ENCODE measurements around the gene MON2. TPM values are rescaled to one million over a fixed set of nuclear protein-coding genes. Genes with fewer than 3 reads are reported as not detected.
A peak's percentile ranks its signal among the peaks of the same experiment; 100 is the strongest.

The MON2 gene
- total and polyA plus RNA-seq, 10 of the 15 experiments (the other 5 are each of a cell fraction or from before 2014, with no cell fraction given): 5.4 to 34.3 (median 23.4) TPM

DNA sequence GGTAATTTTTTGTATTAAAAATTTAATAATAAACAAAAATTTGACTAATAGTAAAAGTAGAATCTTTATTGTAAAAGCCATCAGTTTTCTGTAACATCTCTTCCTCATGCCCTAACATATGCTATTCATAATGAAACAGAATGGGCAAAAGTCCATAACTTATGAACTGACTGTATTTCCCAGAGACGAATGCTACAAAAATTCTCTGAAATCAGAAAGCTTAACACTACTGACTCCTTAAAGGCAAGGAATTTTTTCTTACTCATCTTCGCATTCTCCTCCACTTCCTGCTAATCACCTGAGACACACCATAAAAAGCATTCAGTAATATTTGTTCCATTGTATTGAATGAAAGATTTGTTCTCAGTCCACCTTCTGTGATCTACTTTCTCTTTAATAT, 17.6 kb downstream of the MON2 start:
- intact Hi-C loops (cut with micrococcal nuclease; ENCODE audit: unreplicated experiment) (no loop called here), in situ Hi-C loops (cut with MboI) (no loop called here)
- ChIA-PET RAD21 (ENCODE audit: unreplicated experiment) (no interaction called here), SMC1A (ENCODE audit: uncharacterized antibody, unreplicated experiment) (interaction anchor here (1.6 kb wide), 1 partner anchor 14 kb away, joined by 3 read pairs; no protein-coding TSS in a partner anchor), CTCF (interaction anchor here (1.1 kb wide), 1 partner anchor 17 kb away, joined by 4 read pairs; no protein-coding TSS in a partner anchor), POLR2A (no interaction called here)
- BruUV-seq (replicated peaks): no TSS peak
- Histone ChIP-seq H3K36me3 (ENCODE audit: control insufficient read depth in 2 of 2, insufficient read depth in 2 of 2, low read length in 1 of 2) (peaks cover 2 to 4% of the 10 kb centered on the region in 2 experiments; a peak in 3 of 4 replicates), H3K9me3 (replicated peaks; ENCODE audit: control insufficient read depth, insufficient read depth, low read length) (no peaks in the 10 kb centered on the region), H3K4me3 (no peak overlapping the region), H3K27ac (ENCODE audit: control insufficient read depth, insufficient read depth) (peak overlapping the region; percentile 34; the same call in 1 of the 2 replicates), H3K79me2 (ENCODE audit: control insufficient read depth, insufficient read depth, low read length) (peaks cover 17% of the 10 kb centered on the region), H3K9ac (ENCODE audit: control insufficient read depth, insufficient read depth, low read length) (no peak overlapping the region), H4K20me1 (ENCODE audit: control insufficient read depth, insufficient read depth) (no peaks in the 10 kb centered on the region), H3K27me3 (replicated peaks in 1 of 2; ENCODE audit: control insufficient read depth in 2 of 2, insufficient read depth in 2 of 2, low read length in 1 of 2) (no peaks in the 10 kb centered on the region), H3K4me1 (ENCODE audit: control insufficient read depth, insufficient read depth, low read length) (no peaks in the 10 kb centered on the region; the same call in 1 of the 2 replicates), H3K4me2 (ENCODE audit: control insufficient read depth, insufficient read depth) (peak overlapping the region; percentile 21; the same call in 1 of the 2 replicates), H2AFZ (ENCODE audit: control insufficient read depth, low read depth, low read length) (no peak overlapping the region)
- 45% methylated on average over 2 of the region's 2 CpGs for WGBS (ENCODE audit: insufficient coverage, insufficient replicate concordance, low lambda C conversion rate, missing lambda C conversion rate)
- FAIRE-seq (no peak), DNase-seq (ENCODE audit: low read depth, low spot score) (no peak), ATAC-seq (peak; percentile 53)
- TF ChIP-seq JUNB (IDR thresholded peaks at IDR 0.05) (peak; percentile 74), SMAD5 (IDR thresholded peaks at IDR 0.05; ENCODE audit: low read depth) (no peak), RAD21 (IDR thresholded peaks at IDR 0.05; ENCODE audit: insufficient read depth, low read depth, low read length) (no peak), ZNF384 (IDR thresholded peaks at IDR 0.05; ENCODE audit: borderline replicate concordance, low read depth, low read length) (no peak)
- TF ChIP-seq, protein P1, sequence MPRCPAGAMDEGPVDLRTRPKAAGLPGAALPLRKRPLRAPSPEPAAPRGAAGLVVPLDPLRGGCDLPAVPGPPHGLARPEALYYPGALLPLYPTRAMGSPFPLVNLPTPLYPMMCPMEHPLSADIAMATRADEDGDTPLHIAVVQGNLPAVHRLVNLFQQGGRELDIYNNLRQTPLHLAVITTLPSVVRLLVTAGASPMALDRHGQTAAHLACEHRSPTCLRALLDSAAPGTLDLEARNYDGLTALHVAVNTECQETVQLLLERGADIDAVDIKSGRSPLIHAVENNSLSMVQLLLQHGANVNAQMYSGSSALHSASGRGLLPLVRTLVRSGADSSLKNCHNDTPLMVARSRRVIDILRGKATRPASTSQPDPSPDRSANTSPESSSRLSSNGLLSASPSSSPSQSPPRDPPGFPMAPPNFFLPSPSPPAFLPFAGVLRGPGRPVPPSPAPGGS (IDR thresholded peaks at IDR 0.05; ENCODE audit: borderline replicate concordance, insufficient read depth, low read depth, low read length, poor library complexity, severe bottlenecking): no peak

DNA sequence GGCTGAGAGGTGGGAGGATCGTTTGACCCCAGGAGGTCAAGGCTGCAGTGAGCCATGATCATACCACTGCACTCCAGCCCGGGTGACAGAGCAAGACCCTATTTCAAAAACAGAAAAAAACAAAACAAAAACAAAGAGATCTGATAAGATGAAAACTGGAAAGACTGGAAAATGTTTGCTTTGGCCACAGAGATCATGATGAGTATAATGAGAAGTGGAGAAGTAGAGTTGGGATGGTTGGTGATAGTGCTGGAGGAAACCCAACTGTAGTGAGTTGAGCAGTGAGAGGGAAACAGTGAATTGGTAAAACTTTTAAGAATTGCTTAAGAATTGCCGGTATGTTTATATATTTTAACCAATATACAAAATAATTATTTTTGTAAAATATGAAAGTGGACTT, 39.2 kb downstream of the MON2 start:
- Histone ChIP-seq H3K36me3 (ENCODE audit: control insufficient read depth in 2 of 2, insufficient read depth in 2 of 2, low read length in 1 of 2) (peaks cover 1 to 17% of the 10 kb centered on the region in 2 experiments; a peak in 2 of 4 replicates), H3K9me3 (replicated peaks; ENCODE audit: control insufficient read depth, insufficient read depth, low read length) (peaks cover 2% of the 10 kb centered on the region; the same call in 1 of the 3 replicates), H4K20me1 (ENCODE audit: control insufficient read depth, insufficient read depth) (no peaks in the 10 kb centered on the region), H3K4me1 (ENCODE audit: control insufficient read depth, insufficient read depth, low read length) (no peaks in the 10 kb centered on the region), H3K27me3 (replicated peaks in 1 of 2; ENCODE audit: control insufficient read depth in 2 of 2, insufficient read depth in 2 of 2, low read length in 1 of 2) (no peaks in the 10 kb centered on the region), H3K27ac (ENCODE audit: control insufficient read depth, insufficient read depth) (no peak overlapping the region), H3K9ac (ENCODE audit: control insufficient read depth, insufficient read depth, low read length) (no peak overlapping the region), H2AFZ (ENCODE audit: control insufficient read depth, low read depth, low read length) (no peak overlapping the region), H3K4me3 (no peak overlapping the region), H3K79me2 (ENCODE audit: control insufficient read depth, insufficient read depth, low read length) (no peaks in the 10 kb centered on the region), H3K4me2 (ENCODE audit: control insufficient read depth, insufficient read depth) (no peak overlapping the region)
- no peak for DNase-seq (ENCODE audit: low read depth, low spot score)
- no peak for FAIRE-seq
- intact Hi-C loops (cut with micrococcal nuclease; ENCODE audit: unreplicated experiment) (no loop called here), in situ Hi-C loops (cut with MboI) (no loop called here)
- WGBS (ENCODE audit: insufficient coverage, insufficient replicate concordance, low lambda C conversion rate, missing lambda C conversion rate): 100% methylated on average over 3 of the region's 3 CpGs
- BruUV-seq (replicated peaks): no TSS peak
- RAD21 ChIA-PET (ENCODE audit: unreplicated experiment): no interaction called here
- SMC1A ChIA-PET (ENCODE audit: uncharacterized antibody, unreplicated experiment): no interaction called here
- CTCF ChIA-PET: no interaction called here
- no peak for ATAC-seq
- POLR2A ChIA-PET: interaction anchor here (0.6 kb wide), 1 partner anchor 54 kb away, joined by 3 read pairs; no protein-coding TSS in a partner anchor
- TF ChIP-seq LARP7 (IDR thresholded peaks at IDR 0.05) (no peak), CBX5 (IDR thresholded peaks at IDR 0.05; ENCODE audit: low read depth) (no peak), BRCA1 (IDR thresholded peaks at IDR 0.05; ENCODE audit: low read depth, low read length) (no peak), FOS (IDR thresholded peaks at IDR 0.05; ENCODE audit: borderline replicate concordance, extremely low read depth, insufficient read length) (no peak), RFX5 (IDR thresholded peaks at IDR 0.05; ENCODE audit: low read depth, low read length) (no peak), HDAC6 (IDR thresholded peaks at IDR 0.05; ENCODE audit: unreplicated experiment) (no peak)
- TF ChIP-seq, protein P2, sequence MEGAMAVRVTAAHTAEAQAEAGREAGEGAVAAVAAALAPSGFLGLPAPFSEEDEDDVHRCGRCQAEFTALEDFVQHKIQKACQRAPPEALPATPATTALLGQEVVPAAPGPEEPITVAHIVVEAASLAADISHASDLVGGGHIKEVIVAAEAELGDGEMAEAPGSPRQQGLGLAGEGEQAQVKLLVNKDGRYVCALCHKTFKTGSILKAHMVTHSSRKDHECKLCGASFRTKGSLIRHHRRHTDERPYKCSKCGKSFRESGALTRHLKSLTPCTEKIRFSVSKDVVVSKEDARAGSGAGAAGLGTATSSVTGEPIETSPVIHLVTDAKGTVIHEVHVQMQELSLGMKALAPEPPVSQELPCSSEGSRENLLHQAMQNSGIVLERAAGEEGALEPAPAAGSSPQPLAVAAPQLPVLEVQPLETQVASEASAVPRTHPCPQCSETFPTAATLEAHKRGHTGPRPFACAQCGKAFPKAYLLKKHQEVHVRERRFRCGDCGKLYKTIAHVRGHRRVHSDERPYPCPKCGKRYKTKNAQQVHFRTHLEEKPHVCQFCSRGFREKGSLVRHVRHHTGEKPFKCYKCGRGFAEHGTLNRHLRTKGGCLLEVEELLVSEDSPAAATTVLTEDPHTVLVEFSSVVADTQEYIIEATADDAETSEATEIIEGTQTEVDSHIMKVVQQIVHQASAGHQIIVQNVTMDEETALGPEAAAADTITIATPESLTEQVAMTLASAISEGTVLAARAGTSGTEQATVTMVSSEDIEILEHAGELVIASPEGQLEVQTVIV (IDR thresholded peaks at IDR 0.05; ENCODE audit: borderline replicate concordance, partially characterized antibody): no peak
- TF ChIP-seq, protein P3, sequence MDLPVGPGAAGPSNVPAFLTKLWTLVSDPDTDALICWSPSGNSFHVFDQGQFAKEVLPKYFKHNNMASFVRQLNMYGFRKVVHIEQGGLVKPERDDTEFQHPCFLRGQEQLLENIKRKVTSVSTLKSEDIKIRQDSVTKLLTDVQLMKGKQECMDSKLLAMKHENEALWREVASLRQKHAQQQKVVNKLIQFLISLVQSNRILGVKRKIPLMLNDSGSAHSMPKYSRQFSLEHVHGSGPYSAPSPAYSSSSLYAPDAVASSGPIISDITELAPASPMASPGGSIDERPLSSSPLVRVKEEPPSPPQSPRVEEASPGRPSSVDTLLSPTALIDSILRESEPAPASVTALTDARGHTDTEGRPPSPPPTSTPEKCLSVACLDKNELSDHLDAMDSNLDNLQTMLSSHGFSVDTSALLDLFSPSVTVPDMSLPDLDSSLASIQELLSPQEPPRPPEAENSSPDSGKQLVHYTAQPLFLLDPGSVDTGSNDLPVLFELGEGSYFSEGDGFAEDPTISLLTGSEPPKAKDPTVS (IDR thresholded peaks at IDR 0.05; ENCODE audit: low read depth, low read length): no peak
